Measurements from ENCODE around the gene WDR7.

The WDR7 gene

GRCh38 chr18:56853961-56854360 is 202.8 kb downstream of the WDR7 start:
- no peaks in the 10 kb centered on the region for H3K36me3 ChIP-seq (ENCODE audit: control insufficient read depth in 1 of 2, insufficient read depth in 2 of 2, low read depth in 1 of 2, low read length in 2 of 2)
- H3K4me2 ChIP-seq (ENCODE audit: low read length, poor library complexity, severe bottlenecking), result no peak overlapping the region
- no peak overlapping the region for H2BK15ac ChIP-seq (ENCODE audit: low read depth, poor library complexity, severe bottlenecking)
- peaks cover 1% of the 10 kb centered on the region for H3K79me1 ChIP-seq (replicated peaks; ENCODE audit: low read length, poor library complexity, severe bottlenecking)
- no peaks in the 10 kb centered on the region for H3K9me3 ChIP-seq (ENCODE audit: control insufficient read depth, low read length)
- H4K8ac ChIP-seq (ENCODE audit: low read length), result no peak overlapping the region
- H4K91ac ChIP-seq (ENCODE audit: low read length), result no peak overlapping the region
- no peak overlapping the region for H3K9ac ChIP-seq (ENCODE audit: low read length)
- H3K18ac ChIP-seq (ENCODE audit: low read depth in 1 of 2, low read length in 2 of 2), result no peak overlapping the region
- H2BK5ac ChIP-seq (ENCODE audit: low read depth, low read length, poor library complexity, severe bottlenecking), result no peak overlapping the region
- H2AK5ac ChIP-seq (ENCODE audit: low read length, severe bottlenecking), result no peak overlapping the region
- H3K4ac ChIP-seq (ENCODE audit: low read depth in 1 of 2, low read length in 2 of 2), result no peak overlapping the region
- DNase-seq, result no peak
- no peak overlapping the region for H3K4me3 ChIP-seq (ENCODE audit: insufficient read depth in 1 of 2, low read depth in 1 of 2, low read length in 2 of 2)
- H3K27ac ChIP-seq (ENCODE audit: low read length, poor library complexity, severe bottlenecking), result no peak overlapping the region
- no peak overlapping the region for H2BK12ac ChIP-seq (ENCODE audit: low read length in 2 of 2)
- no peaks in the 10 kb centered on the region for H3K27me3 ChIP-seq (ENCODE audit: control insufficient read depth in 1 of 2, insufficient read depth in 1 of 2, low read length in 2 of 2)
- H3K23ac ChIP-seq (ENCODE audit: low read length in 2 of 2), result no peak overlapping the region
- H2AFZ ChIP-seq (ENCODE audit: low read depth, low read length), result no peak overlapping the region
- no peak overlapping the region for H2BK120ac ChIP-seq (ENCODE audit: low read depth, low read length)
- H3K4me1 ChIP-seq (ENCODE audit: control insufficient read depth, insufficient read depth, low read depth, low read length), result no peaks in the 10 kb centered on the region
- WGBS, result 86% methylated on average over 5 of the region's 5 CpGs
- no peak overlapping the region for H3K14ac ChIP-seq (ENCODE audit: low read length in 2 of 2)

- Histone ChIP-seq H2AFZ (ENCODE audit: low read depth, low read length) (no peak overlapping the region), H3K9ac (ENCODE audit: low read length) (no peak overlapping the region), H3K14ac (ENCODE audit: low read length in 2 of 2) (no peak overlapping the region), H3K4me2 (ENCODE audit: low read length, poor library complexity, severe bottlenecking) (no peak overlapping the region), H3K4me3 (ENCODE audit: insufficient read depth in 1 of 2, low read depth in 1 of 2, low read length in 2 of 2) (no peak overlapping the region), H2BK120ac (ENCODE audit: low read depth, low read length) (no peak overlapping the region), H3K4me1 (ENCODE audit: control insufficient read depth, insufficient read depth, low read depth, low read length) (no peaks in the 10 kb centered on the region), H2BK12ac (ENCODE audit: low read length in 2 of 2) (no peak overlapping the region), H4K8ac (ENCODE audit: low read length) (no peak overlapping the region), H2AK5ac (ENCODE audit: low read length, severe bottlenecking) (no peak overlapping the region), H4K91ac (ENCODE audit: low read length) (no peak overlapping the region), H3K79me1 (replicated peaks; ENCODE audit: low read length, poor library complexity, severe bottlenecking) (no peaks in the 10 kb centered on the region), H2BK15ac (ENCODE audit: low read depth, poor library complexity, severe bottlenecking) (no peak overlapping the region), H3K18ac (ENCODE audit: low read depth in 1 of 2, low read length in 2 of 2) (no peak overlapping the region), H3K27ac (ENCODE audit: low read length, poor library complexity, severe bottlenecking) (no peak overlapping the region), H3K27me3 (ENCODE audit: control insufficient read depth in 1 of 2, insufficient read depth in 1 of 2, low read length in 2 of 2) (no peaks in the 10 kb centered on the region), H2BK5ac (ENCODE audit: low read depth, low read length, poor library complexity, severe bottlenecking) (no peak overlapping the region), H3K4ac (ENCODE audit: low read depth in 1 of 2, low read length in 2 of 2) (no peak overlapping the region), H3K36me3 (ENCODE audit: control insufficient read depth in 1 of 2, insufficient read depth in 2 of 2, low read depth in 1 of 2, low read length in 2 of 2) (no peaks in the 10 kb centered on the region), H3K9me3 (ENCODE audit: control insufficient read depth, low read length) (no peaks in the 10 kb centered on the region), H3K23ac (ENCODE audit: low read length in 2 of 2) (no peak overlapping the region)
- WGBS, result 91% methylated on average over 5 of the region's 6 CpGs
- DNase-seq, result no peak
Measured at GRCh38 chr18:56861244-56861643, 210.1 kb downstream of the WDR7 start.

GRCh38 chr18:56869189-56869777 is 218.1 kb downstream of the WDR7 start:
- DNase-seq, result peak; percentile 65
- WGBS, result 50% methylated on average over 2 of the region's 2 CpGs
- Histone ChIP-seq H3K36me3 (ENCODE audit: control insufficient read depth in 1 of 2, insufficient read depth in 2 of 2, low read depth in 1 of 2, low read length in 2 of 2) (no peaks in the 10 kb centered on the region), H3K79me1 (replicated peaks; ENCODE audit: low read length, poor library complexity, severe bottlenecking) (peaks cover 2% of the 10 kb centered on the region), H3K14ac (ENCODE audit: low read length in 2 of 2) (no peak overlapping the region), H3K4me3 (ENCODE audit: insufficient read depth in 1 of 2, low read depth in 1 of 2, low read length in 2 of 2) (no peak overlapping the region), H2AFZ (ENCODE audit: low read depth, low read length) (no peak overlapping the region), H3K9me3 (ENCODE audit: control insufficient read depth, low read length) (no peaks in the 10 kb centered on the region), H2BK120ac (ENCODE audit: low read depth, low read length) (no peak overlapping the region), H2BK5ac (ENCODE audit: low read depth, low read length, poor library complexity, severe bottlenecking) (no peak overlapping the region), H3K18ac (ENCODE audit: low read depth in 1 of 2, low read length in 2 of 2) (no peak overlapping the region), H2AK5ac (ENCODE audit: low read length, severe bottlenecking) (no peak overlapping the region), H3K27ac (ENCODE audit: low read length, poor library complexity, severe bottlenecking) (no peak overlapping the region), H3K4me2 (ENCODE audit: low read length, poor library complexity, severe bottlenecking) (no peak overlapping the region), H3K4ac (ENCODE audit: low read depth in 1 of 2, low read length in 2 of 2) (no peak overlapping the region), H3K23ac (ENCODE audit: low read length in 2 of 2) (no peak overlapping the region), H3K9ac (ENCODE audit: low read length) (no peak overlapping the region), H4K8ac (ENCODE audit: low read length) (no peak overlapping the region), H2BK15ac (ENCODE audit: low read depth, poor library complexity, severe bottlenecking) (no peak overlapping the region), H3K4me1 (ENCODE audit: control insufficient read depth, insufficient read depth, low read depth, low read length) (peaks cover 2% of the 10 kb centered on the region), H4K91ac (ENCODE audit: low read length) (no peak overlapping the region), H2BK12ac (ENCODE audit: low read length in 2 of 2) (no peak overlapping the region), H3K27me3 (ENCODE audit: control insufficient read depth in 1 of 2, insufficient read depth in 1 of 2, low read length in 2 of 2) (no peaks in the 10 kb centered on the region)

GRCh38 chr18:56870982-56871381 is 219.8 kb downstream of the WDR7 start:
- no CpG with 5 or more reads among the region's 2 CpGs for WGBS
- Histone ChIP-seq H3K4ac (ENCODE audit: low read depth in 1 of 2, low read length in 2 of 2) (no peak overlapping the region), H2BK5ac (ENCODE audit: low read depth, low read length, poor library complexity, severe bottlenecking) (no peak overlapping the region), H3K9me3 (ENCODE audit: control insufficient read depth, low read length) (no peaks in the 10 kb centered on the region), H3K27ac (ENCODE audit: low read length, poor library complexity, severe bottlenecking) (no peak overlapping the region), H4K8ac (ENCODE audit: low read length) (no peak overlapping the region), H3K27me3 (ENCODE audit: control insufficient read depth in 1 of 2, insufficient read depth in 1 of 2, low read length in 2 of 2) (no peaks in the 10 kb centered on the region), H3K14ac (ENCODE audit: low read length in 2 of 2) (no peak overlapping the region), H2BK12ac (ENCODE audit: low read length in 2 of 2) (no peak overlapping the region), H2AK5ac (ENCODE audit: low read length, severe bottlenecking) (no peak overlapping the region), H3K4me2 (ENCODE audit: low read length, poor library complexity, severe bottlenecking) (no peak overlapping the region), H4K91ac (ENCODE audit: low read length) (no peak overlapping the region), H2BK15ac (ENCODE audit: low read depth, poor library complexity, severe bottlenecking) (no peak overlapping the region), H2AFZ (ENCODE audit: low read depth, low read length) (no peak overlapping the region), H3K23ac (ENCODE audit: low read length in 2 of 2) (no peak overlapping the region), H3K9ac (ENCODE audit: low read length) (no peak overlapping the region), H3K18ac (ENCODE audit: low read depth in 1 of 2, low read length in 2 of 2) (no peak overlapping the region), H2BK120ac (ENCODE audit: low read depth, low read length) (no peak overlapping the region), H3K4me3 (ENCODE audit: insufficient read depth in 1 of 2, low read depth in 1 of 2, low read length in 2 of 2) (no peak overlapping the region), H3K4me1 (ENCODE audit: control insufficient read depth, insufficient read depth, low read depth, low read length) (peaks cover 2% of the 10 kb centered on the region), H3K36me3 (ENCODE audit: control insufficient read depth in 1 of 2, insufficient read depth in 2 of 2, low read depth in 1 of 2, low read length in 2 of 2) (no peaks in the 10 kb centered on the region), H3K79me1 (replicated peaks; ENCODE audit: low read length, poor library complexity, severe bottlenecking) (peaks cover 2% of the 10 kb centered on the region)
- no peak for DNase-seq

Measured in mesenchymal stem cell (in vitro differentiated cells and primary cell).